22Rv1 (cell line): ENCODE data around the gene EMC9.

ENCODE experiments used
- CTCF ChIP-seq: fragments of 450-650 bp; IDR thresholded peaks from 2 replicates; pipeline ENCODE4 v1.5.1; 2017; ENCODE audit warnings: mild to moderate bottlenecking
- ZFX ChIP-seq: fragments of 450-650 bp; IDR thresholded peaks from 2 replicates; pipeline ENCODE4 v1.6.1; 2017; ENCODE audit warnings: antibody characterized with exemption, borderline replicate concordance

GRCh38 chr14:24150061-24150460 is 8.7 kb upstream of the EMC9 start:
- TF ChIP-seq CTCF (no peak), ZFX (no peak)
